MCF 10A (cell line): ENCODE data around the gene NECTIN1. TPM values are rescaled to one million over a fixed set of nuclear protein-coding genes. Genes with fewer than 3 reads are reported as not detected.

Experiments
- BruUV-seq: library from RNA; stranded (reverse); fragments of 400-500 nt; replicated peaks from 2 replicates; lab custom pipeline; 2021; lab: Mats Ljungman, UMichigan
- CTCF ChIA-PET: fragments of 300-600 bp; sonication (Branson Sonifier 250); formaldehyde crosslinking; extraction: SDS; loops from one replicate; lab custom pipeline; 2021; ENCODE audit warnings: antibody characterized with exemption, inconsistent platforms; lab: Yijun Ruan, JAX
- POLR2A ChIA-PET: fragments of 300-600, 350-650 bp; sonication (Branson Sonifier 250); formaldehyde crosslinking; extraction: SDS; loops from one replicate; lab custom pipeline; 2020; ENCODE audit warnings: antibody characterized with exemption, inconsistent platforms; lab: Yijun Ruan, JAX
- DNase-seq: peaks from one replicate; pipeline ENCODE4 v3.0.0-alpha.2; 2018; ENCODE audit not compliant: unreplicated experiment
- H3K27ac Mint-ChIP-seq: one replicate; pipeline ENCODE4 v1.8.0; 2022; ENCODE audit warnings: mild to moderate bottlenecking, low read depth, mixed read lengths; ENCODE audit not compliant: unreplicated experiment
- H3K27me3 Mint-ChIP-seq: one replicate; pipeline ENCODE4 v1.8.0; 2022; ENCODE audit warnings: mixed read lengths; ENCODE audit not compliant: insufficient read depth, unreplicated experiment
- H3K36me3 Mint-ChIP-seq: one replicate; pipeline ENCODE4 v1.8.0; 2022; ENCODE audit warnings: mild to moderate bottlenecking, moderate library complexity, mixed read lengths; ENCODE audit not compliant: insufficient read depth, unreplicated experiment
- H3K4me1 Mint-ChIP-seq: one replicate; pipeline ENCODE4 v1.8.0; 2022; ENCODE audit warnings: mixed read lengths; ENCODE audit not compliant: insufficient read depth, unreplicated experiment
- H3K4me3 Mint-ChIP-seq: one replicate; pipeline ENCODE4 v1.8.0; 2022; ENCODE audit warnings: mild to moderate bottlenecking, moderate library complexity, mixed read lengths; ENCODE audit not compliant: unreplicated experiment
- H3K9me3 Mint-ChIP-seq: one replicate; pipeline ENCODE4 v1.8.0; 2022; ENCODE audit warnings: mixed read lengths; ENCODE audit not compliant: unreplicated experiment
- CTCF ChIP-seq: fragments of 200-600 bp; IDR thresholded peaks from one replicate; pipeline ENCODE4 v1.8.0; 2022; ENCODE audit warnings: antibody characterized with exemption, mild to moderate bottlenecking; ENCODE audit not compliant: unreplicated experiment
- intact Hi-C: fragments of 100-400 bp; cut with micrococcal nuclease; formaldehyde crosslinking; loops from 2 replicates; pipeline ENCODE4 v1.14.1; 2022
- total RNA-seq: library from RNA; stranded (reverse); gene quantifications from 2 replicates; pipeline ENCODE4 v1.2.3, GENCODE V29; 2022

Gene NECTIN1
- total RNA-seq, 1 experiment from 2014 or later: 59.2 TPM

DNA sequence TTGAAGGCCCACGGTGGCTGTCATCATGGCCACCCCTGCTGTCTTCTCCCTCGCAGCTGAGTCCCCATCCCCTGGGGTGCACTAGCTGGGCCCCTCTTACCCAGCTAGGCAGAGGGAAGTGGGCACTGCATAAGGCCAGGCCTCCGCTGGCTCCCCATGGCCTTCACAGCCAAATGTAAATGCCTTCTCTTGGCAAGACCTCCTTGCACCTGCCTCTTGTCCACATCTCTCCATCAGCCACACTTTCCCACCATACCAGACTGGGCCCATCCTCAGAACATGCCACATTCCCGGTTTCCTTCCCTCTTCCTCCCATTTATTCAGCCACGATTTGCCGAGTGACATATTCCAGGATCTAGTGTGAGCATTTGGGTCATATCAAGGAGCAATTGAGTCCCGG, 49.7 kb downstream of the NECTIN1 start:
- H3K9me3 Mint-ChIP-seq: no peaks in the 10 kb centered on the region
- intact Hi-C loops: no loop called here
- ChIA-PET POLR2A (interaction anchor here (0.7 to 2.0 kb wide), 2 partner anchors 13 to 48 kb away, joined by 4 to 7 read pairs; no protein-coding TSS in a partner anchor), CTCF (interaction anchor here (0.6 kb wide), 1 partner anchor 929 kb away, joined by 3 read pairs; no protein-coding TSS in a partner anchor)
- H3K4me3 Mint-ChIP-seq: no peak overlapping the region
- no peak overlapping the region for H3K27ac Mint-ChIP-seq
- H3K27me3 Mint-ChIP-seq: no peaks in the 10 kb centered on the region
- H3K4me1 Mint-ChIP-seq: peaks cover 10% of the 10 kb centered on the region
- no peak for TF ChIP-seq CTCF
- DNase-seq: no peak
- peaks cover 36% of the 10 kb centered on the region for H3K36me3 Mint-ChIP-seq
- BruUV-seq: no TSS peak

DNA sequence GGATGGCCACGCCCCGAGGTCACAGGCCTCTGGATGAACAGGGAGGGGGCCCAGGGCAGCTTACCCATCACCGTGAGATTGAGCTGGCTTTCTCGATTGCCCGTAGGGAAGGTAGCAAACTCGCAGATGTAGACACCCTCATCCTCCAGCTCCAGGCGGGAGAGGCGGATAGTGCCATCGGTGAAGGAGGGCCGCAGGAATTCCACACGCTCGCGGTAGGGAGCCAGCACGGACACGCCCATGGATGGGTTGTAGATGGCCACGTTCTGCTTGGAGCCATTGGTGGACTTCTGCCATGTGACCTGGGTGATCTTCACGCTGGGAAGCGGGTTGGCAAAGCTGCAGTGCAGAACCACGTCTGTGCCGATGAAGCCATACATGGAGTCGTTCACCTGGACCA, 50.6 kb downstream of the NECTIN1 start:
- CTCF ChIA-PET: interaction anchor here (0.9 to 5.3 kb wide), 4 partner anchors 14 to 429 kb away, joined by 4 to 22 read pairs (median 4); no protein-coding TSS in a partner anchor
- POLR2A ChIA-PET: interaction anchor here (2.0 kb wide), 1 partner anchor 14 kb away, joined by 7 read pairs; no protein-coding TSS in a partner anchor
- H3K4me1 Mint-ChIP-seq: peaks cover 6% of the 10 kb centered on the region
- no peak overlapping the region for H3K4me3 Mint-ChIP-seq
- BruUV-seq: no TSS peak
- no peak overlapping the region for H3K27ac Mint-ChIP-seq
- H3K36me3 Mint-ChIP-seq: peaks cover 44% of the 10 kb centered on the region
- H3K27me3 Mint-ChIP-seq: no peaks in the 10 kb centered on the region
- no peak for TF ChIP-seq CTCF
- H3K9me3 Mint-ChIP-seq: no peaks in the 10 kb centered on the region
- intact Hi-C loops: no loop called here
- no peak for DNase-seq

DNA sequence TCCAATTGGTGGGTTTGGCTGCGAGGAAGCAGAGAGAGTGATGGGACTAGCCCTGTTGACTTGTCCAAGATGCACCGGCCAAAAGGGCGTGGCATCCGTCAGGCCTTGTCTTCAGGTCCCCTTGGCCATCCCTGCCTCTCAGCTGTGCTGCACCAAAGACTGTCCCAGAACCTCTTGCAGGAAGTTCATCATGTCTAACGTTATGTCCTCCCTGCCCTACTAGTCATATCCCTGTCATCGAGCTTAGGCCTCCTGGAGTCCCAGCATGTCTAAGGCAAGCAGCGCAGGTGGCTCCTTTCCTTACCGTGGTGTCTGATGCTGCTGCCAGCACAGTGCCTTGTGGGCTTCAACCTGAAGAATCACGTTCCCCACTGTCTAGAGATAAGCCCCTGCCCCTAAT, 51.2 kb downstream of the NECTIN1 start:
- Mint-ChIP-seq H3K27me3 (no peaks in the 10 kb centered on the region), H3K4me1 (peaks cover 6% of the 10 kb centered on the region), H3K9me3 (no peaks in the 10 kb centered on the region), H3K27ac (no peak overlapping the region), H3K4me3 (no peak overlapping the region), H3K36me3 (peaks cover 44% of the 10 kb centered on the region)
- ChIA-PET POLR2A (interaction anchor here (2.0 kb wide), 1 partner anchor 14 kb away, joined by 7 read pairs; no protein-coding TSS in a partner anchor), CTCF (interaction anchor here (0.9 to 5.3 kb wide), 4 partner anchors 14 to 430 kb away, joined by 4 to 22 read pairs (median 4); no protein-coding TSS in a partner anchor)
- no peak for DNase-seq
- intact Hi-C loops: no loop called here
- TF ChIP-seq CTCF: no peak
- TSS peak; percentile 42 for BruUV-seq

DNA sequence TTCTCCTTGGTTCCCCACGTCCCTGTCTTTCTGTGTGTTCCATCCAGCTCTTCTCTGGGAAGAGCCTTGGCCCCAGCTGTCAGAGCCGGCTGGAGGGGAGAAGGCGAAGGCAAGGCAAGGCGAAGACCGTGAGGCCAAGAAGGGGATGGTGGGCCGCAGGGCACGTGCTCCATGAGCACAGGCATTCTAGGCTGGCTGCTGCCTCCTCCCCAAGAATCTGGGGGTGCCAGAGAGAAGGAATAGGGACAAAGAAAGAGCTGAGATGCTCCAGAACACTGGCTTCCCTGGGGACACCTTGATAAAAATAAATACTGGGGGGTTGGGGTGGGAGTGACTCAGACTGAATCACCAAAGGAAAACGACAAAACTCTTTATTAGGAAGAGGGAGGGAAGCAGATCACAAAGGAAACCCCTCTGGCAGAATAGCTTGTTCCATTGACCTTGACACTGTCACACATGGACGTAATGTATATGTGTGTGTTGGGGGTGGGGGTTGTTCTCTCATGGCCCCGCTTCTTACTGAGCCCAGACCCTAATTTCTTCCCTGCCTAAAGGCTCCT, 52.5 kb downstream of the NECTIN1 start:
- CTCF ChIA-PET: interaction anchor here (0.5 to 5.3 kb wide), 5 partner anchors 15 to 432 kb away, joined by 3 to 22 read pairs (median 4); partner anchors contain the start of gene NECTIN1
- intact Hi-C loops: no loop called here
- Mint-ChIP-seq H3K4me1 (no peaks in the 10 kb centered on the region), H3K36me3 (peaks cover 44% of the 10 kb centered on the region), H3K27me3 (no peaks in the 10 kb centered on the region), H3K27ac (no peak overlapping the region), H3K4me3 (no peak overlapping the region), H3K9me3 (no peaks in the 10 kb centered on the region)
- POLR2A ChIA-PET: interaction anchor here (0.8 to 1.4 kb wide), 4 partner anchors 14 to 53 kb away, joined by 3 to 4 read pairs (median 3); partner anchors contain the start of gene NECTIN1
- no peak for TF ChIP-seq CTCF
- no TSS peak for BruUV-seq
- DNase-seq: no peak
